Calu3 (cell line): ENCODE measurements around the gene SH2D3A. TPM values are rescaled to one million over a fixed set of nuclear protein-coding genes. Genes with fewer than 3 reads are reported as not detected.
A peak's percentile ranks its signal among the peaks of the same experiment; 100 is the strongest.

Experiments used
- BruUV-seq: library from RNA; stranded (reverse); fragments of 400-500 nt; replicated peaks from 2 replicates; lab custom pipeline; 2021; lab: Mats Ljungman, UMichigan
- CTCF ChIA-PET: fragments of 300-600 bp; sonication (Branson Sonifier 250); formaldehyde crosslinking; loops from one replicate; lab custom pipeline; 2022; ENCODE audit warnings: antibody characterized with exemption; lab: Charles Lee
- DNase-seq: peaks from one replicate; pipeline ENCODE4 v3.0.0; 2022
- H3K27ac Mint-ChIP-seq: one replicate; pipeline ENCODE4 v1.8.0; 2022; ENCODE audit warnings: mixed read lengths; ENCODE audit not compliant: unreplicated experiment
- H3K27me3 Mint-ChIP-seq: one replicate; pipeline ENCODE4 v1.8.0; 2022; ENCODE audit warnings: mixed read lengths; ENCODE audit not compliant: unreplicated experiment
- H3K36me3 Mint-ChIP-seq: one replicate; pipeline ENCODE4 v1.8.0; 2022; ENCODE audit warnings: mild to moderate bottlenecking, moderate library complexity, mixed read lengths; ENCODE audit not compliant: insufficient read depth, unreplicated experiment
- H3K4me1 Mint-ChIP-seq: one replicate; pipeline ENCODE4 v1.8.0; 2022; ENCODE audit warnings: mild to moderate bottlenecking, low read depth, mixed read lengths; ENCODE audit not compliant: unreplicated experiment
- H3K4me3 Mint-ChIP-seq: one replicate; pipeline ENCODE4 v1.8.0; 2022; ENCODE audit warnings: mild to moderate bottlenecking, low read depth, moderate library complexity, mixed read lengths; ENCODE audit not compliant: unreplicated experiment
- H3K9me3 Mint-ChIP-seq: one replicate; pipeline ENCODE4 v1.8.0; 2022; ENCODE audit warnings: low read depth, mixed read lengths; ENCODE audit not compliant: unreplicated experiment
- CTCF ChIP-seq: fragments of 200-600 bp; IDR thresholded peaks from one replicate; pipeline ENCODE4 v1.8.0; 2022; ENCODE audit warnings: antibody characterized with exemption; ENCODE audit not compliant: unreplicated experiment
- intact Hi-C: fragments of 100-400 bp; cut with micrococcal nuclease; formaldehyde crosslinking; loops from one replicate; pipeline ENCODE4 v1.10.0; 2022; ENCODE audit not compliant: unreplicated experiment
- total RNA-seq: library from RNA; stranded (reverse); gene quantifications from 2 replicates; pipeline ENCODE4 v1.2.3, GENCODE V29; 2022

SH2D3A gene
- total RNA-seq, 1 experiment from 2014 or later = 64.0 TPM

- H3K27ac Mint-ChIP-seq = peak overlapping the region; percentile 97
- H3K9me3 Mint-ChIP-seq = no peaks in the 10 kb centered on the region
- peaks cover 21% of the 10 kb centered on the region for H3K4me1 Mint-ChIP-seq
- peak overlapping the region; percentile 88 for H3K4me3 Mint-ChIP-seq
- no peaks in the 10 kb centered on the region for H3K27me3 Mint-ChIP-seq
- DNase-seq = peak; percentile 80
- peaks cover 73% of the 10 kb centered on the region for H3K36me3 Mint-ChIP-seq
- intact Hi-C loops = loop anchor here (1.0 to 10.0 kb wide), 3 partner anchors 67 to 223 kb away; no protein-coding TSS in a partner anchor
- TF ChIP-seq CTCF = peak; percentile 60
- CTCF ChIA-PET = interaction anchor here (0.5 to 2.3 kb wide), 10 partner anchors 28 to 486 kb away, joined by 3 to 46 read pairs (median 4); partner anchors contain the start of gene SH2D3A
- BruUV-seq = no TSS peak
Measured at GRCh38 chr19:6737873-6738786, 29.1 kb downstream of the SH2D3A start.

GRCh38 chr19:6737284-6737872 is 29.9 kb downstream of the SH2D3A start, which contains the start of gene GPR108:
Gene GPR108, minus strand, starts transcription at chr19:6737580. Its CDS starts 4 bp downstream, at chr19:6737576.
- Mint-ChIP-seq H3K36me3 (peaks cover 73% of the 10 kb centered on the region), H3K9me3 (no peaks in the 10 kb centered on the region), H3K27me3 (no peaks in the 10 kb centered on the region), H3K27ac (peak within 1 kb of the TSS; percentile 97), H3K4me3 (peak within 1 kb of the TSS; percentile 88), H3K4me1 (peaks cover 21% of the 10 kb centered on the region)
- peak; percentile 98 for DNase-seq
- intact Hi-C loops = loop anchor here (10.0 kb wide), 2 partner anchors 67 to 223 kb away; no protein-coding TSS in a partner anchor
- no peak for TF ChIP-seq CTCF
- no TSS peak for BruUV-seq
- CTCF ChIA-PET = interaction anchor here (0.5 to 2.3 kb wide), 5 partner anchors 29 to 221 kb away, joined by 3 to 46 read pairs (median 6); no protein-coding TSS in a partner anchor

- peak overlapping the region; percentile 88 for H3K4me3 Mint-ChIP-seq
- no peaks in the 10 kb centered on the region for H3K27me3 Mint-ChIP-seq
- DNase-seq = no peak
- TF ChIP-seq CTCF = no peak
- intact Hi-C loops = loop anchor here (10.0 kb wide), 2 partner anchors 68 to 222 kb away; no protein-coding TSS in a partner anchor
- TSS peak; percentile 47 for BruUV-seq
- peaks cover 21% of the 10 kb centered on the region for H3K4me1 Mint-ChIP-seq
- peak overlapping the region; percentile 71 for H3K27ac Mint-ChIP-seq
- no peaks in the 10 kb centered on the region for H3K9me3 Mint-ChIP-seq
- peaks cover 74% of the 10 kb centered on the region for H3K36me3 Mint-ChIP-seq
- CTCF ChIA-PET = interaction anchor here (0.8 to 2.3 kb wide), 4 partner anchors 127 to 220 kb away, joined by 3 to 46 read pairs (median 6); no protein-coding TSS in a partner anchor
Measured at GRCh38 chr19:6736917-6737283, 30.3 kb downstream of the SH2D3A start.
